Psoas muscle (tissue), 8 donors: ENCODE measurements around the gene USP24. TPM values are rescaled to one million over a fixed set of nuclear protein-coding genes. Genes with fewer than 3 reads are reported as not detected.
A peak's percentile ranks its signal among the peaks of the same experiment; 100 is the strongest.

Experiments used
- ATAC-seq, 4 donors: fragments of 200-7000 bp; cut with Tn5 transposase; one replicate each; pipeline ENCODE4 v1.9.1; 2020; ENCODE audit warnings: moderate library complexity in 3 of 4, mild to moderate bottlenecking in 2 of 4
- DNase-seq, 2 donors: peaks; one replicate each; pipeline ENCODE4 v3.0.0-alpha.2; 2020
- H3K27ac ChIP-seq: fragments of 200-600 bp; one replicate; pipeline ENCODE4 v1.8.0; 2022
- H3K27me3 ChIP-seq, 3 donors: fragments of 200-600 bp in 1 of 3; one replicate each; pipeline versions ENCODE4 v1.6.1 to v1.8.0; 2013 to 2022; ENCODE audit warnings: low read length in 2 of 3, mild to moderate bottlenecking in 2 of 3, moderate library complexity in 1 of 3; ENCODE audit not compliant: insufficient read depth in 3 of 3
- H3K36me3 ChIP-seq, 2 donors: fragments of 200-600 bp in 1 of 2; one replicate each; pipeline versions ENCODE4 v1.6.1 to v1.8.0; 2013 to 2022; ENCODE audit warnings: low read depth in 1 of 2, mild to moderate bottlenecking in 1 of 2, moderate library complexity in 1 of 2; ENCODE audit not compliant: insufficient read depth in 1 of 2
- H3K4me1 ChIP-seq: fragments of 200-600 bp; one replicate; pipeline ENCODE4 v1.8.0; 2022
- H3K4me3 ChIP-seq: fragments of 200-600 bp; one replicate; pipeline ENCODE4 v1.8.0; 2022; ENCODE audit warnings: mild to moderate bottlenecking
- H3K9me3 ChIP-seq: fragments of 200-600 bp; one replicate; pipeline ENCODE4 v1.8.0; 2022
- CTCF ChIP-seq: fragments of 200-600 bp; IDR thresholded peaks from one replicate; pipeline ENCODE4 v1.8.0; 2022; ENCODE audit warnings: antibody characterized with exemption
- WGBS, 3 donors: extraction: QIAGEN DNeasy Blood & Tissue Kit; methylation state at CpG; one replicate each; pipeline versions ENCODE4 v1.1.6 to v1.1.7; 2013; 5-methylcytosine and 5-hydroxymethylcytosine counted together
- intact Hi-C, 2 donors: fragments of 100-400 bp; cut with DNase I; formaldehyde crosslinking; loops; one replicate each; pipeline versions ENCODE4 v1.11.0 to v1.14.2; 2022
- polyA plus RNA-seq, 3 donors: library from polyadenylated mRNA; stranded (reverse); fragments of 200-250 nt; gene quantifications; one replicate each; pipeline ENCODE4 v1.2.3, GENCODE V29; 2013
- total RNA-seq, 4 donors: library from RNA; stranded (reverse); fragmentation: NEBNext Ultra II Directional in 2 of 4; extraction: Animal tissue kit (Norgen Biotek cat#: 25700) in 2 of 4; gene quantifications; one replicate each; pipeline versions ENCODE4 v1.2.1 to v1.2.4, GENCODE V29; 2021 to 2023
- donor health status: healthy with polysubstance abuse.
- donor health status: DM: no; HTN: no; CAD: no; lungs with moderate emphysema.
- donor health status: Bipolar disorder and iron deficiency.
- donor health status: healthy.
- donor health status: DM: yes; HTN: yes; CAD: no.
- donor health status: DM: no; HTN: no; CAD: no.
- donor health status: DM: no; HTN: no; CAD: no.
- donor health status: DM: yes; HTN: yes; CAD: no.

Gene USP24
- total and polyA plus RNA-seq, 7 donors, result 14.6 to 67.9 (median 53.2) TPM

- DNase-seq (no peak), ATAC-seq (no peak)
- peaks cover 8% of the 10 kb centered on the region for H3K9me3 ChIP-seq
- H3K27me3 ChIP-seq, result no peaks in the 10 kb centered on the region
- TF ChIP-seq CTCF, result no peak
- H3K4me3 ChIP-seq, result no peak overlapping the region
- no peaks in the 10 kb centered on the region for H3K36me3 ChIP-seq
- intact Hi-C loops, result no loop called here
- 47 to 71% (median 69%) methylated on average over 1 of the region's 1 CpG for WGBS, 3 donors
- H3K4me1 ChIP-seq, result peaks cover 9% of the 10 kb centered on the region
- H3K27ac ChIP-seq, result no peak overlapping the region
Observed at GRCh38 chr1:55225228-55225627, 10.1 kb upstream of the USP24 start.

- Histone ChIP-seq H3K4me3 (no peak overlapping the region), H3K9me3 (peaks cover 8% of the 10 kb centered on the region), H3K36me3 (no peaks in the 10 kb centered on the region), H3K27ac (no peak overlapping the region), H3K27me3 (no peaks in the 10 kb centered on the region), H3K4me1 (peaks cover 4% of the 10 kb centered on the region)
- DNase-seq (no peak), ATAC-seq (no peak)
- intact Hi-C loops, result no loop called here
- TF ChIP-seq CTCF, result no peak
- 88 to 100% (median 91%) methylated on average over 1 of the region's 1 CpG for WGBS, 3 donors
Observed at GRCh38 chr1:55224729-55225128, 9.6 kb upstream of the USP24 start.

- peaks cover 10% of the 10 kb centered on the region for H3K4me1 ChIP-seq
- WGBS, 3 donors, result 81 to 82% (median 81%) methylated on average over 6 of the region's 6 CpGs
- intact Hi-C loops, result no loop called here
- H3K36me3 ChIP-seq, result no peaks in the 10 kb centered on the region
- no peak overlapping the region for H3K4me3 ChIP-seq
- ATAC-seq (no peak), DNase-seq (no peak)
- H3K27me3 ChIP-seq, result no peaks in the 10 kb centered on the region
- TF ChIP-seq CTCF, result no peak
- no peak overlapping the region for H3K27ac ChIP-seq
- H3K9me3 ChIP-seq, result peaks cover under 1% of the 10 kb centered on the region
Observed at GRCh38 chr1:55222152-55222551, 7.0 kb upstream of the USP24 start.

GRCh38 chr1:55217226-55217986 lies 2.2 kb upstream of the USP24 start:
- no peak for TF ChIP-seq CTCF
- peak overlapping the region; percentile 99 for H3K27ac ChIP-seq
- no peaks in the 10 kb centered on the region for H3K27me3 ChIP-seq
- no peak for ATAC-seq
- intact Hi-C loops, result loop anchor here (5.0 to 10.0 kb wide), 3 partner anchors 57 to 63 kb away; no protein-coding TSS in a partner anchor
- H3K9me3 ChIP-seq, result no peaks in the 10 kb centered on the region
- 21 to 48% (median 27%) methylated on average over 6 of the region's 6 CpGs for WGBS, 3 donors
- no peaks in the 10 kb centered on the region for H3K36me3 ChIP-seq
- peaks cover 31% of the 10 kb centered on the region for H3K4me1 ChIP-seq
- H3K4me3 ChIP-seq, result no peak overlapping the region
- no peak for DNase-seq
